HEK293T (cell line): Measurements from ENCODE around the gene CDH6.

Experiments
- FOXA1 ChIP-seq: fragments of 450-650 bp; IDR thresholded peaks from 2 replicates; pipeline ENCODE4 v1.6.1; 2016; ENCODE audit warnings: mild to moderate bottlenecking
- FOXK2 ChIP-seq: fragments of 450-650 bp; IDR thresholded peaks from 2 replicates; pipeline ENCODE4 v1.6.1; 2016; ENCODE audit warnings: mild to moderate bottlenecking
- FOXM1 ChIP-seq: fragments of 450-650 bp; IDR thresholded peaks from 2 replicates; pipeline ENCODE4 v1.6.1; 2017; ENCODE audit warnings: mild to moderate bottlenecking, borderline replicate concordance
- SP1 ChIP-seq: fragments of 450-650 bp; IDR thresholded peaks from 2 replicates; pipeline ENCODE4 v1.6.1; 2017
- SUZ12 ChIP-seq: fragments of 450-650 bp; IDR thresholded peaks from 2 replicates; pipeline ENCODE4 v1.6.1; 2016; ENCODE audit warnings: mild to moderate bottlenecking
- TARDBP ChIP-seq: fragments of 450-650 bp; IDR thresholded peaks from 2 replicates; pipeline ENCODE4 v1.6.1; 2016

- TF ChIP-seq FOXA1 (no peak), FOXK2 (no peak), TARDBP (no peak), SP1 (no peak), FOXM1 (no peak), SUZ12 (no peak)
Observed at GRCh38 chr5:31329715-31330114, 136.2 kb downstream of the CDH6 start.
